ENCODE results near the gene PPL. TPM values are rescaled to one million over a fixed set of nuclear protein-coding genes. Genes with fewer than 3 reads are reported as not detected.

PPL gene
- total and polyA plus RNA-seq, 2 of the 13 experiments (the other 11 are each of a cell fraction or from before 2014, with no cell fraction given): 5.7 to 6.6 TPM

DNA sequence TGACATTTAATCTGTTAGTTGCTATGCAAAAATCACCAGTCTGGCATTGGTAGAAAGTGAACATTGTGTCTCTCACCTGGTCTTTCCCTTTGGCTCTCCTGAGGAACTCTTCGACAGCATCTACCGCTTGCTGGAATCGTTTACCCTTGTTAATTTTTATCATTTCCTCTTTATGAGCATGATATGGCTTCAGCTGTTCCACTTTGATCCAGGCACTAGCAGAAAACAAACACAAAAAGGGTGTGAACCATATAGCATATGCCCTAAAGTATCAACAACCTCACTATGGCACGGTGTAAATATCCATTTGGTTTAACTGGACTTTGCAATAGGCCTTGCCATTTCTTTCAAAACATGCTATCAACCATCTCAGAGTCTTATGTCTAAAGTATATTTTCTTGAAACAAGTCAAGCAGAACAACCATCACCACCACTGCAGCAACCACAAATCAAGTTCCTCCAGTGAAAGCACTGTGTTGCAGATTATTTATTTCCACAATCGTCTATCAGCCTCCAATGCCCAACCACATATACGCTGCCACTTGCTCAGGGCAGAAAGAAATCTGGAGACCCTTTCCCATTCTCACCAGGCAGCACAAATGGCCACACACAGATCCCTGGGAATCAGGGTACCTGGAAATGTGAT lies 104.1 kb downstream of the PPL start (continued):
- TF ChIP-seq, protein P1, sequence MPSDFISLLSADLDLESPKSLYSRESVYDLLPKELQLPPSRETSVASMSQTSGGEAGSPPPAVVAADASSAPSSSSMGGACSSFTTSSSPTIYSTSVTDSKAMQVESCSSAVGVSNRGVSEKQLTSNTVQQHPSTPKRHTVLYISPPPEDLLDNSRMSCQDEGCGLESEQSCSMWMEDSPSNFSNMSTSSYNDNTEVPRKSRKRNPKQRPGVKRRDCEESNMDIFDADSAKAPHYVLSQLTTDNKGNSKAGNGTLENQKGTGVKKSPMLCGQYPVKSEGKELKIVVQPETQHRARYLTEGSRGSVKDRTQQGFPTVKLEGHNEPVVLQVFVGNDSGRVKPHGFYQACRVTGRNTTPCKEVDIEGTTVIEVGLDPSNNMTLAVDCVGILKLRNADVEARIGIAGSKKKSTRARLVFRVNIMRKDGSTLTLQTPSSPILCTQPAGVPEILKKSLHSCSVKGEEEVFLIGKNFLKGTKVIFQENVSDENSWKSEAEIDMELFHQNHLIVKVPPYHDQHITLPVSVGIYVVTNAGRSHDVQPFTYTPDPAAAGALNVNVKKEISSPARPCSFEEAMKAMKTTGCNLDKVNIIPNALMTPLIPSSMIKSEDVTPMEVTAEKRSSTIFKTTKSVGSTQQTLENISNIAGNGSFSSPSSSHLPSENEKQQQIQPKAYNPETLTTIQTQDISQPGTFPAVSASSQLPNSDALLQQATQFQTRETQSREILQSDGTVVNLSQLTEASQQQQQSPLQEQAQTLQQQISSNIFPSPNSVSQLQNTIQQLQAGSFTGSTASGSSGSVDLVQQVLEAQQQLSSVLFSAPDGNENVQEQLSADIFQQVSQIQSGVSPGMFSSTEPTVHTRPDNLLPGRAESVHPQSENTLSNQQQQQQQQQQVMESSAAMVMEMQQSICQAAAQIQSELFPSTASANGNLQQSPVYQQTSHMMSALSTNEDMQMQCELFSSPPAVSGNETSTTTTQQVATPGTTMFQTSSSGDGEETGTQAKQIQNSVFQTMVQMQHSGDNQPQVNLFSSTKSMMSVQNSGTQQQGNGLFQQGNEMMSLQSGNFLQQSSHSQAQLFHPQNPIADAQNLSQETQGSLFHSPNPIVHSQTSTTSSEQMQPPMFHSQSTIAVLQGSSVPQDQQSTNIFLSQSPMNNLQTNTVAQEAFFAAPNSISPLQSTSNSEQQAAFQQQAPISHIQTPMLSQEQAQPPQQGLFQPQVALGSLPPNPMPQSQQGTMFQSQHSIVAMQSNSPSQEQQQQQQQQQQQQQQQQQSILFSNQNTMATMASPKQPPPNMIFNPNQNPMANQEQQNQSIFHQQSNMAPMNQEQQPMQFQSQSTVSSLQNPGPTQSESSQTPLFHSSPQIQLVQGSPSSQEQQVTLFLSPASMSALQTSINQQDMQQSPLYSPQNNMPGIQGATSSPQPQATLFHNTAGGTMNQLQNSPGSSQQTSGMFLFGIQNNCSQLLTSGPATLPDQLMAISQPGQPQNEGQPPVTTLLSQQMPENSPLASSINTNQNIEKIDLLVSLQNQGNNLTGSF (CRISPR knock-in tag; IDR thresholded peaks at IDR 0.05): no peak

Other genes starting within 250 kb of the PPL start
- 40.5 and 41.0 TPM in 2 replicates for gene NUDT16L1, start 243.6 kb downstream of the PPL start, total RNA-seq (2016; rRNA removed; fragmentation: Illumina TruSeq; extraction: Trizol)
- gene NUDT16L1, start 243.6 kb downstream of the PPL start, polyA plus RNA-seq (2011; rRNA removed): 28.0 and 28.9 TPM in 2 replicates
- gene ANKS3, start 202.9 kb downstream of the PPL start, total RNA-seq (2016; rRNA removed; fragmentation: Illumina TruSeq; extraction: Trizol): 6.6 and 15.9 TPM in 2 replicates
- 11.4 and 14.4 TPM in 2 replicates for gene ANKS3, start 202.9 kb downstream of the PPL start, polyA plus RNA-seq (2011; rRNA removed)
- gene DNAAF8, start 202.6 kb downstream of the PPL start, total RNA-seq (2016; rRNA removed; fragmentation: Illumina TruSeq; extraction: Trizol): 0.38 and 0.44 TPM in 2 replicates
- 0.27 TPM in 1 of 2 replicates, not detected in the other for gene DNAAF8, start 202.6 kb downstream of the PPL start, polyA plus RNA-seq (2011; rRNA removed)
- gene ZNF500, start 170.0 kb downstream of the PPL start, total RNA-seq (2016; rRNA removed; fragmentation: Illumina TruSeq; extraction: Trizol): 8.1 and 12.2 TPM in 2 replicates
- gene ZNF500, start 170.0 kb downstream of the PPL start, polyA plus RNA-seq (2011; rRNA removed): 6.1 and 7.4 TPM in 2 replicates
- gene SEPTIN12, start 148.8 kb downstream of the PPL start, total RNA-seq (2016; rRNA removed; fragmentation: Illumina TruSeq; extraction: Trizol): 0.22 TPM in 1 of 2 replicates, not detected in the other
- 0.31 TPM in 1 of 2 replicates, not detected in the other for gene SEPTIN12, start 148.8 kb downstream of the PPL start, polyA plus RNA-seq (2011; rRNA removed)
- not detected in 2 replicates for gene SMIM22, start 141.8 kb downstream of the PPL start, total RNA-seq (2016; rRNA removed; fragmentation: Illumina TruSeq; extraction: Trizol)
- not detected in 2 replicates for gene SMIM22, start 141.8 kb downstream of the PPL start, polyA plus RNA-seq (2011; rRNA removed)
- gene ROGDI, start 134.5 kb downstream of the PPL start, total RNA-seq (2016; rRNA removed; fragmentation: Illumina TruSeq; extraction: Trizol): 16.8 and 19.2 TPM in 2 replicates
- 42.1 and 55.9 TPM in 2 replicates for gene ROGDI, start 134.5 kb downstream of the PPL start, polyA plus RNA-seq (2011; rRNA removed)
- gene GLYR1, start 89.9 kb downstream of the PPL start, total RNA-seq (2016; rRNA removed; fragmentation: Illumina TruSeq; extraction: Trizol): 48.7 and 65.0 TPM in 2 replicates
- 28.3 and 35.0 TPM in 2 replicates for gene GLYR1, start 89.9 kb downstream of the PPL start, polyA plus RNA-seq (2011; rRNA removed)
- 19.4 and 23.5 TPM in 2 replicates for gene UBN1, start 89.7 kb downstream of the PPL start, total RNA-seq (2016; rRNA removed; fragmentation: Illumina TruSeq; extraction: Trizol)
- 10.6 TPM in 2 replicates for gene UBN1, start 89.7 kb downstream of the PPL start, polyA plus RNA-seq (2011; rRNA removed)
- 0.36 and 0.42 TPM in 2 replicates for gene SEC14L5, start 21.2 kb upstream of the PPL start, total RNA-seq (2016; rRNA removed; fragmentation: Illumina TruSeq; extraction: Trizol)
- gene SEC14L5, start 21.2 kb upstream of the PPL start, polyA plus RNA-seq (2011; rRNA removed): 0.40 and 0.60 TPM in 2 replicates
- 29.8 and 60.3 TPM in 2 replicates for gene NAGPA, start 96.8 kb upstream of the PPL start, total RNA-seq (2016; rRNA removed; fragmentation: Illumina TruSeq; extraction: Trizol)
- gene NAGPA, start 96.8 kb upstream of the PPL start, polyA plus RNA-seq (2011; rRNA removed): 27.1 and 31.6 TPM in 2 replicates
- 0.97 and 1.9 TPM in 2 replicates for gene C16orf89, start 128.8 kb upstream of the PPL start, total RNA-seq (2016; rRNA removed; fragmentation: Illumina TruSeq; extraction: Trizol)
- 2.8 and 3.4 TPM in 2 replicates for gene C16orf89, start 128.8 kb upstream of the PPL start, polyA plus RNA-seq (2011; rRNA removed)
- gene ALG1, start 134.7 kb upstream of the PPL start, total RNA-seq (2016; rRNA removed; fragmentation: Illumina TruSeq; extraction: Trizol): 39.6 and 75.6 TPM in 2 replicates
- gene ALG1, start 134.7 kb upstream of the PPL start, polyA plus RNA-seq (2011; rRNA removed): 43.3 and 51.5 TPM in 2 replicates
- 26.9 and 33.3 TPM in 2 replicates for gene EEF2KMT, start 160.6 kb upstream of the PPL start, total RNA-seq (2016; rRNA removed; fragmentation: Illumina TruSeq; extraction: Trizol)
- gene EEF2KMT, start 160.6 kb upstream of the PPL start, polyA plus RNA-seq (2011; rRNA removed): 10.7 and 16.4 TPM in 2 replicates

All from HepG2 (cell line).